HG03139 (cell line): ENCODE measurements around the gene RCL1.
"Not testable (repeated sequence)": the region's sequence is repeated elsewhere in the genome, so short reads cannot be mapped to it uniquely, and the experiment has no call there.

ENCODE experiments used
- ATAC-seq: cut with Tn5 transposase; IDR thresholded peaks from one replicate; pipeline ENCODE4 v1.9.1; 2021; ENCODE audit not compliant: unreplicated experiment

The RCL1 gene, protein sequence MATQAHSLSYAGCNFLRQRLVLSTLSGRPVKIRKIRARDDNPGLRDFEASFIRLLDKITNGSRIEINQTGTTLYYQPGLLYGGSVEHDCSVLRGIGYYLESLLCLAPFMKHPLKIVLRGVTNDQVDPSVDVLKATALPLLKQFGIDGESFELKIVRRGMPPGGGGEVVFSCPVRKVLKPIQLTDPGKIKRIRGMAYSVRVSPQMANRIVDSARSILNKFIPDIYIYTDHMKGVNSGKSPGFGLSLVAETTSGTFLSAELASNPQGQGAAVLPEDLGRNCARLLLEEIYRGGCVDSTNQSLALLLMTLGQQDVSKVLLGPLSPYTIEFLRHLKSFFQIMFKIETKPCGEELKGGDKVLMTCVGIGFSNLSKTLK

DNA sequence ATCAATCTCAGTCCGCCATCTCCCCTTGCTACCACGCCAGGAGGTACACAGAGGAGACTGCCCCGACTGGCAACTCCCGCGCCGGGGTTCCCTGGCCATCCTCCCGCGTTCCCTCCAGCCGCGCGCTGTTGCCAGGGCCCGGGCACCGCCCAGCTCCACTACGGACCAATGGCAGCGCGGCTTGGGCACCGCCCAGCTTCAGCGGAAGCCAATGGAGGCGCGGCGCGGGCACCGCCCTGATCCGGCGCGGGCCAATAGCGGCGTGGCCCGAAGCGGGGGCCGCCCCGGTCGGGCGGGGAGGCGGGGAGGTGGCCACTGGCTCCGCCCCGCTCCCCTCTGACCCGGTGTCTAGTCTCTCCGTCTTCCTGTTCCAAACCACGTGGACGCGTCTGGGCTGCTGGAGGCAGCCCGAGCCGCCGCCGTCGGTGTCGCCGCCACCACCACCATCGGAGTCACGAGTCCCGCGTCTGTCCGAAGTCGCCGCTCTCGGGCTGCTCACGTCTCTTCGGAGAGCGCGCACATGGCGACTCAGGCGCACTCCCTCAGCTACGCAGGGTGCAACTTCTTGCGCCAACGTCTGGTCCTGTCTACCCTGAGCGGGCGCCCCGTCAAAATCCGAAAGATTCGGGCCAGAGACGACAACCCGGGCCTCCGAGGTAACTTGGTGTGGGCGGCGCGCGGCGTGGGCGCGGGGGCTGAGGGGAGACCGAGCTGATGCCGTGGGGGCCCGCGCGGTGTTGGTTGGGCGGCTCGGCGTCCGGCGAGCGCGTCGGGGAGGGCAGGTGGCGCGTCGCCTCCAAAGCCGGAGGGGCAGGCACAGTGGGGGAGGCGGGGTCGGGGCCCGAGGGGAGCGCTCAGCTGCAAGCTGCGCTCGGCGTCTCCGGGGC lies at the start of gene RCL1:
TSS of gene RCL1 (plus strand) at position 373 of the 887 bp plus-strand sequence. CDS start at position 521, 148 bp downstream.
- ATAC-seq: peak; percentile 94

DNA sequence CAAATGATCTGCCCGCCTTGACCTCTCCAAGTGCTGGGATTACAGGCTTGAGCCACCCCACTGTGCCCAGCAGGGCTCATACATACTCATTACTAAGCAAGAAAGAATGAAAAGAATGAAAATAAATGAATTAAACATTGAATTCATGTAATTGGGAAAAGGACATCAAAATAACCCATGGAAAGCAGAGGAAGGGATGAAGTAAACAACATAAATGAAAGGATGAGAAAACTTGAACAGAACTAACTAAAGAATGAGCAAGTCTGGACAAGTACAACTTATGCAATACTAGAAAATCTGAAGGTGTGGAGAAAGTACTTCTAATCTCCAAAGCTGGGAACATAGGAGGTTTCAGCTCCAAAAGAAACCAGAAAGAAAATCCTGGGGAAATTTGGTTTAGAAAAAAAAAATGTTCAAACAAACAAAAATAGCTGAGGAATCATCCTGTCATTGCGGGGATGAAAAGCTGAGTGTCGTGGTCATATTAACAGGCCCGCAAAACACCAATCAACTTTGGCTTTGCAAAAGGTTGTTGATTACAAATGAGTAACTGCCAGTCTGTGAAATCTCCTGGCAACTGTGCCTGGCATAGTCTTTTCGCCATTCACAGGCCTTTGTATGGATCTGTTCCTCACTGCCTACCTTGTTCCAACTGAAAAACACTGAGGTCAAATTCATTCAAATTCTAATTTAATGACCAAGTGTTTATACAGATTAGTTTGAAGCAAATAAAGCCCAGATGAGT lies 49.4 kb upstream of the RCL1 start:
- ATAC-seq: no peak

DNA sequence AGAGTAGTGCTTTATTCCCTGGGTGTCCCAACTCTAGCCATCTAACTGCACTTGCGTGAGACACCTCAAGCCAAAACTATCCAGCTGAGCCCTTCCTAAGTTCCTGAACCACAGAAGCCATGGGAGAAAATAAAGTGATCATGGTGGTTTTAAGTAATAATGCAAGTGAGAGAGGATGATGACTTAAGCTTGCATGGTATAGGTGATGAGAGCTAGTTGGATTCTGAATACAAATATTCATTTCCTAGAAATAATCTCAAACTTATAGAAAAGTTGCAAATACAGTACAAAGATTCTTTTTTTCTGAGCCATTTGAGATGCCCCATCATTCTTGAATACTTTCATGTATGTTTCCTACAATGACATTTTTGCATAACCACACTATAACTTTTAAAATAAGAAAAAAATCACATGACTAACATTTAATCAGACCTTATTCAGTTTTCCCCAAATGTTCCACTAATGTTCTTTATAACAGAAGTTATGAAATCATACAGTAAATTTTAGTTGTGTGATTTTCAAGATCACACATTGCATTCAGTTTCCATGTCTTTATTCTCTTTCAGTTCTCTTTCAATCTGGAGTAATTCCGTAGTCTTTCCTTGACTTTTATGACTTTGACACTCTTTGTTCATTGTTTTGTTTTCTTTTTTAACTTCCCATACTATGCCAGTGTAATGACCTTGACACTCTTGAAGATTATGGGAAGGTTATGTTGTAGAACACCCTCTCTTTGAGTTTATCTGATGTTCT lies 46.3 kb upstream of the RCL1 start:
- no peak for ATAC-seq

DNA sequence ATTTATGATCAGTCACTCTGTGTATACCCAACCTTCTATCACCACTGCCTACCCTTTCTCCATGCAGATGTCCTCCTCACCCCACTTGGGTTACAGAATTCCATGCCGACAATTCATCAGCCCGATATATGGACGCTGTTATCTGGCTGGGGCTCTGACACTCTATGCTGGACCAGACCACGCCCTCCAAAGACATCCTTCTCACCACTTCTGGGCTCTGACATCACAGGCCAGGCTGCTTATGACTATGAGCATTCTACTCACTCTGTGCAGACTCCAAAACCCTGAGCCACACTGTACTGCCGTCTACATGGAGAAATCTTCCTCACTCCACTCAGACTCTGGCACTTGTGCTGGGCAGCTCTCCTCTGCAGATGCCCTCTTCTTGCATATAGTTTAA lies 44.1 kb upstream of the RCL1 start:
- ATAC-seq: no peak

DNA sequence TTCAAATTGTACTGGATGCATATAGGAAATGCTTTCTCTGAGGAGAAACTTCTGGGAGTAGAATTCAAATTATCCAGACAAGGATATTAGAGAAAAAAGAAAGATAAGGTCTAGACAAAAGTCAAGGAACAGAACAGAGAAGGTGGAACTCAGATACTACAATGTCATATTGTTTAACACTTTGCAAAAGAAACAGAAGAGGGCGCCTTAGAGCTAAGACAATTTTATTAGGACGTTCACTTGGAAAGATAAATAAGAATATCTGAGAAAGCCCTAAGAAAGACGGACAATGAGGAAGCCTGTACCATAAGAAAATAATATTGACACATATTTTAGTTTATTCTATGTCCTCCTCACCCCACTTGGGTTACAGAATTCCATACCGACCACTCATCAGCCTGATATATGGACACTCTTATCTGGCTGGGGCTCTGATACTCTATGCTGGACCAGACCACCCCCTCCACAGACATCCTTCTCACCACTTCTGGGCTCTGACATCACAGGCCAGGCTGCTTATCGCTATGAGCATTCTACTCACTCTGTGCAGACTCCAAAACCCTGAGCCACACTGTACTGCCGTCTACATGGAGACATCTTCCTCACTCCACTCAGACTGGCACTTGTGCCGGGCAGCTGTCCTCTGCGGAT lies 42.6 kb upstream of the RCL1 start:
- no peak for ATAC-seq

DNA sequence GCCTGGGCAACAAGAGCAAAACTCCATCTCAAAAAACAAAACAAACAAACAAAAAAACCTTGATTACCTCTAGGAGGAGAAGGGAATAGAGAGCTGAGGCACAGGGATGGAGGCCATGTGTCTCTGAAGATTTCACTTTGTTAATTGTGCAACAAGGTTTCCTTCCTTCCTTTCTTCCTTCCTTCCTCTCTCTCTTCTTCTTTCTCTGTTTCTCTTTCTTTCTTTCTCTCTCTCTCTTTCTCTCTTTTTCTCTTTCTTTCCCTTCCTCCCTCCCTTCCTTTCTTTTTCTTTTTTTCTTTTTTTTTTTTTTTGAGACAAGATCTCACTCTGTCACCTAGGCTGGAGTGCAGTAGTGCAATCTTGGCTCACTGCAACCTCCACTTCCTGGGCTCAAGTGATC lies 38.2 kb upstream of the RCL1 start:
- not testable (repeated sequence) for ATAC-seq

DNA sequence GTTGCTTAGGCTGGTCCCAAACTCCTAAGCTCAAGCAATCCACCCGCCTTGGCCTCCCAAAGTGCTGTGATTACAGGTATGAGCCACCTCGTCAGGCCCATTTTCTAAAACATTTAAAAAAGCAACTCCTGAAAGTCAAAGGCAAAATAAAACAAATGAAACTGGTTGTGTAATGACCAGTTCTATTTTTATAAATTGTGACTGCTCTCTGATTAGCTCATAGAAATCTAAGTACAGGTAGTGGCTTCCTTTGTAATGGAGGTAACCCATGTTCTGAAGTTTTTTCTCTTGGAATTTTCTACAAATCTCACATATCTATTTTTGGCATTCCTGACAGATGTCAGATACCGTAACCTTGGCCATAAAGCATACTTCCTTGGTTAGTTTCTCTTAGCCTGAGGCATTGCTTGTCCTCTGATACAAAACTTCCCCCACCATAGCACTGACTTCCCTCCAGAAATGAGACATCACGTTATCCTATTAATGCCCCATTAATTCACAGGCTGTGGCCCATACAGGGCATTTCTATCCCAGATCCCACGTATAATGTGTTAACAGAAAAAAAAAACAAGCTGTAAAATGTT lies 37.6 kb upstream of the RCL1 start:
- no peak for ATAC-seq

DNA sequence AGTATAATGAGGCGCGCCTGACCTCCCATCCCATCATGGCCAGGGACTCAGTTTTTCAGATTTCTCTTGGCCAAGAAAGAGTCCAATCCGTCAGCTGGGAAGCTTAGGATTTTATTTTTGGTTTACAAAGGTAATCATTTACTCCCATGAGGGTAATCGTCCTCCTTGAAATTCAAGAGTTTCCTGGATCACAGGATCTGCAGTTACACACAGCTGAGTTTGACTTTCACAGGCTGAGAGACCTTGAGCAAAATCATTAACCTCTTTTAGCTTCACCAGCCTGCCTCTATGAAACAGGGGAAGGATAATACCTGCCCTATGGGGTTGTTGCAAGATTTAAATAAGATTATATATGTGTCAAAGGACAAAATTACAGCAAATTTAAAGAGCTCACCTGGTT lies 36.3 kb upstream of the RCL1 start:
- no peak for ATAC-seq

DNA sequence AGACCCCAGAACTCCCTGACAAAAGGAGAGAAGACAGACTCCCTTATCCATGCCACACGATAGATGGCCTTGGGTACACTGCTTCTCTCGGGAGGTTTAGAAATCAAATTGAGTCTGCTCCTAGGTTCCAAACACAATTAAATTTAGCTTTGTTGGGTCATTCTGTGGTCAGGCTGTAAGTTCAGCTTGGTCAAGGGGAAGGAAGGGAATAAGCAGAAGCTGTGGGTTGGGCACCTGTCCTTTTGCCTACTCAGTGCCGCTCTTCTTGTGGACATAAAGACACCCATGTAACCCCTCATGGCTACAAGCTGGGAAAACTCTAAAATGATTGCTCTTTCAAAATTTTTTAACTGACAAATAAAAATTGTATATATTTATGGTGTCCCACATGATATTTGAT lies 32.6 kb upstream of the RCL1 start:
- ATAC-seq: no peak

DNA sequence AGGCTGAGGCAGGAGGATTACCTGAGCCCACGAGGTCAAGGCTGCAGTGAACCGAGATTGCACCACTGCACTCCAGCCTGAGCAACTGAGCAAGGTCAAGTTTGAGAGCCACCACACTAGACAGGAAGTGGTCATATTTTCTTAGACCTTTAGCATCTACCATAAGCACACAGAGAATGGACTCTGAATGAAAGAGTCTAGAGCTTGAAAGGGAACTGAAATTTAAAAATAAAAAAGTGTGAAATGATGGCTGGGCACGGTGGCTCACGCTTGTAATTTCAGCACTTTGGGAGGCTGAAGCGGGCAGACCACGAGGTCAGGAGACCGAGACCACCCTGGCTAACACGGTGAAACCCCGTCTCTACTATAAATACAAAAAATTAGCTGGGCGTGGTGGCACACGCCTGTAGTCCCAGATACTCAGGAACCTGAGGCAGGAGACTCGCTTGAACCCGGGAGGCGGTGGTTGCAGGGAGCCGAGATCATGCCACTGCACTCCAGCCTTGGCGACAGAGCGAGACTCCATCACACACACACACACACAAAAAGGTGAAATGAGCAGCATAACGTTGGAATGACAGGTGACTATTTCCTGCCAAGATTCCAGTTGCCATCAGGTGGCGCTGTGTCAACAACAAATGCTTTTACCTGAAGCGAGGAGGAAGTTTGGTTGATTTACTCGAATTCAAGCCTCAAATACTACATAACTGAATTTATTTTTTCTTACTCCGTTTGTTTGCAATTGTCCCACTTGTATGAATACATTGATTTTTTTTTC lies 30.4 kb upstream of the RCL1 start:
- ATAC-seq: peak; percentile 74

DNA sequence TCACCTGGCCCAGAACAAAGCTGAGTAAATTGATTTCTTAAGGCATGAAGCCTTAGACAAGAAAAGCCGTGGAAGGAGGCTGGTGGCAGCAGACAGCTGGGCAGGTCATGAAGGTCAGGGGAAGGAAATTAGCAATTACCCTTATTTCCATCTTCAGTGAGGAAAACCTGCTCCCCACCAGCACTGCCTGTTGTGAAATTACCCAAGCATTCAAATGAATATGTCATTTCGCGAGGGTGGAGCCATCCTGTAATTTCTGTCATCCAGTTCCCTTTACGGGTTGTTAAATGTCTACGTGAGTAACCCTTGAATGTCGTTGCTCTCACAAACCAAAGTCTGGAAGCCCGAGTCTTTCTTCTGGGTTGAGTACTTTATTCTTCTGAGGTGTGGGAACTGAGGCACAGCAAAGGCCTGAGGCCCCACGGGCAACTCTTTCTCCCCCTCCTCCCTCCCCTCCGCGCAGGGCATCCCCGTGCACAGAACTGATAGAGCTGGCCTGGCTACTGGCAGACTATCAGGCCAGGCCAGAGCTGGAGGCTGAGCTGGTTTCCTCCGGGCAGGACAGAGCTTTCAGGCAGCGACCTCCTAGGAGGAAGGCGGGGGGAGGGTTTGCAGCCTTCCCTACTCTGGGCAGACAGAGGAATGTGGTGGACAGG lies 29.7 kb upstream of the RCL1 start:
- no peak for ATAC-seq

DNA sequence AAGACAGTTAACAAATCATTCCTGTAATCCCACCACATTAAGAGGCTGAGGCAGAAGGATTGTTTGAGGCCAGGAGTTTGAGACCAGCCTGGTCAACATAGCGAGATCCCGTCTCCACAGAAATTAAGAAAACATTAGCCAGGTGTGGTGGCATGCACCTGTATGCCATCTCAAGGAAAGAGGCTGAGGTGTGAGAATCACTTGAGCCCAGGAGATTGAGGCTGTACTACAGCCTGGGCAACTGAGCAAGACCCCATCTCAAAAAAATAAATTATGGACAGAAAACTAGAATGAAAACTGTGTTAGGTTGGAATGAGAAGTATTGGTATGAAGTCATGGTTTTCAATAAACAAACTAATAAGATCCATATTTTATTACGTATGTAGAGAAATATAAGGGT lies 28.7 kb upstream of the RCL1 start:
- ATAC-seq: no peak

DNA sequence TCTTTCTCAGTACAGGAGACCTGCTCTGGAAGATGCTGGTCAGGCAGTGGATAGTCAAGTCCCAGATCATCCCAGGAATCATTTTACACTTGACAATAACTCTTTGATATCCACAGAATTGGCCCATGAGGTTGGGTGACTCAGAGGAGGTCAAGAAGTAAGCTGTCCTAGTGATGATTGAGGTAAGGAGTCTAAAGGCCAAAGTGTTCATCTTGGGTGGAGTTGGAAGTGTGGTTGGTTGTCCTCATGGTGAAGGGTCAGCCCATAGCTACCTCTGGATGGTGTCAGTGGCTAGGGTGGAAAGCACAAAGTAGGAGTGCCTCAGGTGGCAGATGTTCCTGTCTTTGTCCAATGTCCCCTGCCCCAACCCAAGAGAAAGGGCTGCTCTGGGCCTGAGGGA lies 24.1 kb upstream of the RCL1 start:
- ATAC-seq: no peak

DNA sequence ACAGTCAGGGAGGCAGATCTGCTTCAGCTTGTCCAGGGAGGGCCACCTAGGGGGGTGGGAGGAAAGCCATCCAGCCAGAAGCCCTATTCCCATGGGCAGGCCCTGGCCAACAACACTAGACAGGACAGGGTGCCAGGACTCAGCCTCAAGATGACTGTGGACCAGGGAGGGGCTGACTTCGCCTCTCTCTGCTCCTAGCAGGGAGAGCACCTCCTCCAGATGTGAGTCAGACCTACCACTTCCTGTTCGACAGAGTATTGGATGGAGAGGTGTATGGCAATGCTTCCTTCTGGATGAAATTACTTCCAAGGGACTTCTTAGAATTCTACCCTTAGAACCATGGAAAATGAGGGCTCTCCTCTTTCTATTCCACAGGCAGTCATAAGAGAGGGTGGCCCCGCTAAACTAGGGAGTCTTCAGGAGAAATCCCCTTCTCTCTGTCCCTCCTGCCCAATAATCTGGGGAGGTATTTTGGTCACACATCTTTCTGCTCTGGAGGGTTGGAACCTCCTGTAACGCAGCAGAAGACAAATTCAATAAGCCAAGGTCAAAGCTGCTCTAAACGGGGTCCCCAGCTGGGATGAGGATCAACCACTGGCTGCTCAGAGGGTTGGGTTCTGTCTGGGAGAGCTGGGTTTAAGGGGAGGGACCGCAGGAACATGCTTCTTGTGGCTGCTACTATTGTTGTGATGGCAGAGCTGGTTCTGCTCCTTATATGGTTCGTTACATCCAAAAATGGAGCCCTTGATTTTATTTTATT lies 23.2 kb upstream of the RCL1 start:
- ATAC-seq: no peak

DNA sequence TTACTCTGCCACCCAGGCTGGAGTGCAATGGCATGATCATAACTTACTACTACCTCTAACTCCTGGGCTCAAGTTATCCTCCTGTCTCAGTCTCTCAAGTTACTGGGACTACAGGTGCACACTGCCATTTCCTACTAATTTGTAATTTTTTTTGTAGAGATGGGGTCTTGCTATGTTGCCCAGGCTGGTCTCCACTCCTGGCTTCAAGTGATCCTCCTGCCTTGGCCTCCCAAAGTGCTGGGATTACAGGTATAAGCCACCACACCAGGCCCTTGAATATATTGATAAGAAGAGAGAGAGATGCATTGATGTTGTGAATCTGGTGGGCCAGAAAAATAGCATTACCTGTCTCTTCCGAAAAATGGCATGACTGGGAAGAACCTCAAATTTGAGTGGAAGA lies 21.0 kb upstream of the RCL1 start:
- no peak for ATAC-seq

DNA sequence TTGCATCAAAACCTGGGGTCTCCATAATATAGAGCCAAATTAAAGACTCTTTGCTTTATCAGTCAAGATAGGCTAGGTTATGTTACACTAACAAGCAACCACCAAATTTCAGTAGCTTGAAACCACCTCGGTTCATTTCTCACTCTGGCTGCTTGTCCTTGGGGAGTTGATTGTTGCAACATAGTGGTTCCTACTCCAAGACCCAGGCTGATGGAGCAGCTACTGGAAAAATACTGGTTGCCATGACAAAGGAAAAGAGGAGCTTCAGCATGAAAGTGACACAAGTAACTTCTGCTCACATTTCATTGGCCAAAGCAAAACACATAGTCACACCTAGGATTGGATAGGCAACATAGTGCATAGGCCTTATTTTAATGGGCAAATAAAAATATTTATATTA lies 18.5 kb upstream of the RCL1 start:
- ATAC-seq: no peak

DNA sequence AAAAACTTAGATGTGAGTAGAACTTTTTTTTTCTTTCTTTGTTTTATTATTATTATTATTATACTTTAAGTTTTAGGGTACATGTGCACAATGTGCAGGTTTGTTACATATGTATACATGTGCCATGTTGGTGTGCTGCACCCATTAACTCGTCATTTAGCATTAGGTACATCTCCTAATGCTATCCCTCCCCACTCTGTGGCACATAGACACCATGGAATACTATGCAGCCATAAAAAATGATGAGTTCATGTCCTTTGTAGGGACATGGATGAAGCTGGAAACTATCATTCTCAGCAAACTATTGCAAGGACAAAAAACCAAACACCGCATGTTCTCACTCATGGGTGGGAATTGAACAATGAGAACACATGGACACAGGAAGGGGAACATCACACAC lies 17.8 kb upstream of the RCL1 start:
- ATAC-seq: not testable (repeated sequence)

DNA sequence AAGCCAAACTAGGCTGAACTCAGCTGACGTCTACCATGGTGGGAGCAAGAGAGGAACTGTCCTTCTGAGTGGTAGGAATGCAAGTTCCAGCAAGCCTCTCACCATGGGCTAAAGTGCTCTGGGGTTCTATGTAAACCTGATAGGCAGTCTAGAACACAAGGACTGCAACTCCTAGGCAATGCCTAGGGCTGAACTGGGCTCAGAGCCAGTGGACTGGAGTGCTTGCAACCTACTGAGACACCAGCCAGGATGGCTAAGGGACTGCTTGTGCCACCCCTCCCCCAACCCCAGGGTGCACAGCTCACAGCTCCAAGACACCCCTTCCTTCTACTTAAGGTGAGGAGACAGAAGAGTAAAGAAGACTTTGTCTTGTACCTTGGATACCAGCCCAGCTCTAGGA lies 12.1 kb upstream of the RCL1 start:
- no peak for ATAC-seq
